ENCODE data around the gene IQSEC1. TPM values are rescaled to one million over a fixed set of nuclear protein-coding genes. Genes with fewer than 3 reads are reported as not detected.

The IQSEC1 gene
- total and polyA plus RNA-seq, 2 of the 8 experiments (the other 6 are each of a cell fraction or from before 2014, with no cell fraction given), result 6.8 to 28.8 TPM

DNA sequence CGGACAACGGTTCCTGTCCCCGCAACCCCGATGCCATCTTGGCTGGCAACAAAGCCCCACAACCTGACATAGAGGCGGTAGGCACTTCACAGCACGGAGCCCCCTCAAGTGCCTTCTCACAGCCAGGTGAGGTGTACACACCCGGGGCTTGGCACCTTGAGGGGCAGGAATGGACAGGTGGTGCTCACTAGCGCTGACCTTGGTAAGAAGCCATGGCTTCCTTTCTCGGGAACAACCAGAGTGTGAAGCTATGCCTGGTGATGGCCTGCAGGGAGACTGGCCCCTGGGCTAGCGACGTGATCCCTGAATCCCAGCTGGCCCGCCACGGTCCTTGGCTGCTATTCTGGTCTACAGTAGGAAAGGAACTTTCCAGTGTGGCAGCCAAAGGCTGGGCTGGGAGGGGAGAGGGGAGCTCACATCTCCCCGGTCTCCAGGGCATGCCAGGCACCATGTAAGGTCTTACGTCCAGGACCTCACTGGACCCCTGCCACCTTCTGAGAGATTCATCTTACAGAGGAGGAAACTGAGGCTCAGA is 161.3 kb downstream of the IQSEC1 start (continued):
- TF ChIP-seq, protein P1, sequence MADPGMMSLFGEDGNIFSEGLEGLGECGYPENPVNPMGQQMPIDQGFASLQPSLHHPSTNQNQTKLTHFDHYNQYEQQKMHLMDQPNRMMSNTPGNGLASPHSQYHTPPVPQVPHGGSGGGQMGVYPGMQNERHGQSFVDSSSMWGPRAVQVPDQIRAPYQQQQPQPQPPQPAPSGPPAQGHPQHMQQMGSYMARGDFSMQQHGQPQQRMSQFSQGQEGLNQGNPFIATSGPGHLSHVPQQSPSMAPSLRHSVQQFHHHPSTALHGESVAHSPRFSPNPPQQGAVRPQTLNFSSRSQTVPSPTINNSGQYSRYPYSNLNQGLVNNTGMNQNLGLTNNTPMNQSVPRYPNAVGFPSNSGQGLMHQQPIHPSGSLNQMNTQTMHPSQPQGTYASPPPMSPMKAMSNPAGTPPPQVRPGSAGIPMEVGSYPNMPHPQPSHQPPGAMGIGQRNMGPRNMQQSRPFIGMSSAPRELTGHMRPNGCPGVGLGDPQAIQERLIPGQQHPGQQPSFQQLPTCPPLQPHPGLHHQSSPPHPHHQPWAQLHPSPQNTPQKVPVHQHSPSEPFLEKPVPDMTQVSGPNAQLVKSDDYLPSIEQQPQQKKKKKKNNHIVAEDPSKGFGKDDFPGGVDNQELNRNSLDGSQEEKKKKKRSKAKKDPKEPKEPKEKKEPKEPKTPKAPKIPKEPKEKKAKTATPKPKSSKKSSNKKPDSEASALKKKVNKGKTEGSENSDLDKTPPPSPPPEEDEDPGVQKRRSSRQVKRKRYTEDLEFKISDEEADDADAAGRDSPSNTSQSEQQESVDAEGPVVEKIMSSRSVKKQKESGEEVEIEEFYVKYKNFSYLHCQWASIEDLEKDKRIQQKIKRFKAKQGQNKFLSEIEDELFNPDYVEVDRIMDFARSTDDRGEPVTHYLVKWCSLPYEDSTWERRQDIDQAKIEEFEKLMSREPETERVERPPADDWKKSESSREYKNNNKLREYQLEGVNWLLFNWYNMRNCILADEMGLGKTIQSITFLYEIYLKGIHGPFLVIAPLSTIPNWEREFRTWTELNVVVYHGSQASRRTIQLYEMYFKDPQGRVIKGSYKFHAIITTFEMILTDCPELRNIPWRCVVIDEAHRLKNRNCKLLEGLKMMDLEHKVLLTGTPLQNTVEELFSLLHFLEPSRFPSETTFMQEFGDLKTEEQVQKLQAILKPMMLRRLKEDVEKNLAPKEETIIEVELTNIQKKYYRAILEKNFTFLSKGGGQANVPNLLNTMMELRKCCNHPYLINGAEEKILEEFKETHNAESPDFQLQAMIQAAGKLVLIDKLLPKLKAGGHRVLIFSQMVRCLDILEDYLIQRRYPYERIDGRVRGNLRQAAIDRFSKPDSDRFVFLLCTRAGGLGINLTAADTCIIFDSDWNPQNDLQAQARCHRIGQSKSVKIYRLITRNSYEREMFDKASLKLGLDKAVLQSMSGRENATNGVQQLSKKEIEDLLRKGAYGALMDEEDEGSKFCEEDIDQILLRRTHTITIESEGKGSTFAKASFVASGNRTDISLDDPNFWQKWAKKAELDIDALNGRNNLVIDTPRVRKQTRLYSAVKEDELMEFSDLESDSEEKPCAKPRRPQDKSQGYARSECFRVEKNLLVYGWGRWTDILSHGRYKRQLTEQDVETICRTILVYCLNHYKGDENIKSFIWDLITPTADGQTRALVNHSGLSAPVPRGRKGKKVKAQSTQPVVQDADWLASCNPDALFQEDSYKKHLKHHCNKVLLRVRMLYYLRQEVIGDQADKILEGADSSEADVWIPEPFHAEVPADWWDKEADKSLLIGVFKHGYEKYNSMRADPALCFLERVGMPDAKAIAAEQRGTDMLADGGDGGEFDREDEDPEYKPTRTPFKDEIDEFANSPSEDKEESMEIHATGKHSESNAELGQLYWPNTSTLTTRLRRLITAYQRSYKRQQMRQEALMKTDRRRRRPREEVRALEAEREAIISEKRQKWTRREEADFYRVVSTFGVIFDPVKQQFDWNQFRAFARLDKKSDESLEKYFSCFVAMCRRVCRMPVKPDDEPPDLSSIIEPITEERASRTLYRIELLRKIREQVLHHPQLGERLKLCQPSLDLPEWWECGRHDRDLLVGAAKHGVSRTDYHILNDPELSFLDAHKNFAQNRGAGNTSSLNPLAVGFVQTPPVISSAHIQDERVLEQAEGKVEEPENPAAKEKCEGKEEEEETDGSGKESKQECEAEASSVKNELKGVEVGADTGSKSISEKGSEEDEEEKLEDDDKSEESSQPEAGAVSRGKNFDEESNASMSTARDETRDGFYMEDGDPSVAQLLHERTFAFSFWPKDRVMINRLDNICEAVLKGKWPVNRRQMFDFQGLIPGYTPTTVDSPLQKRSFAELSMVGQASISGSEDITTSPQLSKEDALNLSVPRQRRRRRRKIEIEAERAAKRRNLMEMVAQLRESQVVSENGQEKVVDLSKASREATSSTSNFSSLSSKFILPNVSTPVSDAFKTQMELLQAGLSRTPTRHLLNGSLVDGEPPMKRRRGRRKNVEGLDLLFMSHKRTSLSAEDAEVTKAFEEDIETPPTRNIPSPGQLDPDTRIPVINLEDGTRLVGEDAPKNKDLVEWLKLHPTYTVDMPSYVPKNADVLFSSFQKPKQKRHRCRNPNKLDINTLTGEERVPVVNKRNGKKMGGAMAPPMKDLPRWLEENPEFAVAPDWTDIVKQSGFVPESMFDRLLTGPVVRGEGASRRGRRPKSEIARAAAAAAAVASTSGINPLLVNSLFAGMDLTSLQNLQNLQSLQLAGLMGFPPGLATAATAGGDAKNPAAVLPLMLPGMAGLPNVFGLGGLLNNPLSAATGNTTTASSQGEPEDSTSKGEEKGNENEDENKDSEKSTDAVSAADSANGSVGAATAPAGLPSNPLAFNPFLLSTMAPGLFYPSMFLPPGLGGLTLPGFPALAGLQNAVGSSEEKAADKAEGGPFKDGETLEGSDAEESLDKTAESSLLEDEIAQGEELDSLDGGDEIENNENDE (IDR thresholded peaks at IDR 0.05; ENCODE audit: insufficient replicate concordance, low read length), result no peak
- TF ChIP-seq CHD1 (IDR thresholded peaks at IDR 0.05; ENCODE audit: low read depth, low read length), result no peak
- no peak for TF ChIP-seq JUND (IDR thresholded peaks at IDR 0.05; ENCODE audit: low read length)
- no peak for TF ChIP-seq SIRT6 (IDR thresholded peaks at IDR 0.05; ENCODE audit: low read length)
